Measurements from ENCODE around the gene ACTN4.

DNA sequence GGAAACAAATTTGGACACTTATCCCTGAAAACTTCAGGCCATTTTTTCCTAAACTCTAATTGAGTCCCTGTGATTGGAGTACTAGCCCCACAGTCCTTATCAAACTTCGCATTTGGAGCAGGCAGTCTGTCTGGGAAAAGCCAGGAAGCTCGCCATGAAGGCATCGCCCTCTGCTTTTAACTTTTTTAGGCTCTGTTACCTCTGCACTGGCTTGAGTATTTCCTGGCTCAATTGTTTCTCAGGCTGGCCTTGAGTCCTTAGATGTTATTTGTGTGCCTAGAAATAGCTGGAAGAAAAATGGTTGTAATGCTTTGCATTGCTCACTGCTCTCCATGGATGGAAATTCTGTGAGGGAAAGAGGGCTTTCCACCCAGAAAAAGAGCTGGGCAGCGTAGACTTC is 24.2 kb downstream of the ACTN4 start:
- TF ChIP-seq, protein P1, sequence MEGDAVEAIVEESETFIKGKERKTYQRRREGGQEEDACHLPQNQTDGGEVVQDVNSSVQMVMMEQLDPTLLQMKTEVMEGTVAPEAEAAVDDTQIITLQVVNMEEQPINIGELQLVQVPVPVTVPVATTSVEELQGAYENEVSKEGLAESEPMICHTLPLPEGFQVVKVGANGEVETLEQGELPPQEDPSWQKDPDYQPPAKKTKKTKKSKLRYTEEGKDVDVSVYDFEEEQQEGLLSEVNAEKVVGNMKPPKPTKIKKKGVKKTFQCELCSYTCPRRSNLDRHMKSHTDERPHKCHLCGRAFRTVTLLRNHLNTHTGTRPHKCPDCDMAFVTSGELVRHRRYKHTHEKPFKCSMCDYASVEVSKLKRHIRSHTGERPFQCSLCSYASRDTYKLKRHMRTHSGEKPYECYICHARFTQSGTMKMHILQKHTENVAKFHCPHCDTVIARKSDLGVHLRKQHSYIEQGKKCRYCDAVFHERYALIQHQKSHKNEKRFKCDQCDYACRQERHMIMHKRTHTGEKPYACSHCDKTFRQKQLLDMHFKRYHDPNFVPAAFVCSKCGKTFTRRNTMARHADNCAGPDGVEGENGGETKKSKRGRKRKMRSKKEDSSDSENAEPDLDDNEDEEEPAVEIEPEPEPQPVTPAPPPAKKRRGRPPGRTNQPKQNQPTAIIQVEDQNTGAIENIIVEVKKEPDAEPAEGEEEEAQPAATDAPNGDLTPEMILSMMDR (IDR thresholded peaks at IDR 0.05) = no peak
- no peak for TF ChIP-seq EP300 (IDR thresholded peaks at IDR 0.05)
